ENCODE measurements around the gene PARP16.

DNA sequence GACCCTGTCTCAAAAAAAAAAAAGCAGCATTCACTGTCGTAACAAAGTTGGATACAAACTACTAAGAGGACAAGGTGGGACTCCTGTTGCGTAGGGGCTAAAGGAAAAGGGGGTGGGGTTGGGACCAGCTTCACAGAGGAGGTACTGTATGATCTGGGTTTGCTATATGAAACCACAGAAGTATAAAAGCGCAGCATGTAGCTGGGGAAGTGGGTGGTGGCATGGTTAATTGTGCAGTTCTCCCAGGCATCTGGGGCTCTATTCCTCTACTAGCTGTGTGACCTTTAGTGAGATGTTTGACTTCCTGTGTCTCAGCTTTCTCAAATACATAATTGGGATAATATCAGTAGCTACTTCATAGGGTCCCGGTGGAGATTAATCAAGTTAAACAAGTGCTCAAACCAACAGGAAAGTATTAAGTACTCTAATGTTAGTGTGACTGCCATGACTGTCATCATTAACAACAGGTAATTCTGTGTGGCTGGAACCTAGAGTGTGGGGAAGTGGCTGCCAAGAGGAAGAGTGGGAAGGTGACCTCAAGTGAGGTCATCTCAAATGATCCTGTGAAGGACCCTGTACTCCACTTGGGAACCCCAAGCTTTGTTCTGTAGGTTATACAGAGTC lies 11.5 kb downstream of the PARP16 start:
- TF ChIP-seq POLR2AphosphoS5 (IDR thresholded peaks at IDR 0.05; ENCODE audit: low read depth, low read length) (no peak), POLR2A (IDR thresholded peaks at IDR 0.05; ENCODE audit: low read depth, low read length) (no peak), TAF1 (IDR thresholded peaks at IDR 0.05; ENCODE audit: borderline replicate concordance, low read depth, low read length) (no peak)
